ENCODE measurements around the gene CRTC3.
"Not testable (repeated sequence)": the region's sequence is repeated elsewhere in the genome, so short reads cannot be mapped to it uniquely, and the experiment has no call there.

CRTC3 gene

DNA sequence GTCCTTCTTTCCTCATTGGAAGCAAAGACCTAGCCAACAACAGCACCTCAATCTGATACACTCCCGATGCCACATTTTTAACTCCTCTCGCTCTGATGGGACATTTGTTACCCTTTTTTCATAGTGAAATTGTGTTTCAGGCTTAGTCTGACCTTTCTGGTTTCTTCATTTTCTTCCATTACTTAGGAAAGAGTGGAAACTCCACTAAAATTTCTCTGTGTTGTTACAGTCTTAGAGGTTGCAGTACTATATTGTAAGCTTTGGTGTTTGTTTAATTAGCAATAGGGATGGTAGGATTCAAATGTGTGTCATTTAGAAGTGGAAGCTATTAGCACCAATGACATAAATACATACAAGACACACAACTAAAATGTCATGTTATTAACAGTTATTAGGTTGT is 29.6 kb upstream of the CRTC3 start:
- TF ChIP-seq, protein P1, sequence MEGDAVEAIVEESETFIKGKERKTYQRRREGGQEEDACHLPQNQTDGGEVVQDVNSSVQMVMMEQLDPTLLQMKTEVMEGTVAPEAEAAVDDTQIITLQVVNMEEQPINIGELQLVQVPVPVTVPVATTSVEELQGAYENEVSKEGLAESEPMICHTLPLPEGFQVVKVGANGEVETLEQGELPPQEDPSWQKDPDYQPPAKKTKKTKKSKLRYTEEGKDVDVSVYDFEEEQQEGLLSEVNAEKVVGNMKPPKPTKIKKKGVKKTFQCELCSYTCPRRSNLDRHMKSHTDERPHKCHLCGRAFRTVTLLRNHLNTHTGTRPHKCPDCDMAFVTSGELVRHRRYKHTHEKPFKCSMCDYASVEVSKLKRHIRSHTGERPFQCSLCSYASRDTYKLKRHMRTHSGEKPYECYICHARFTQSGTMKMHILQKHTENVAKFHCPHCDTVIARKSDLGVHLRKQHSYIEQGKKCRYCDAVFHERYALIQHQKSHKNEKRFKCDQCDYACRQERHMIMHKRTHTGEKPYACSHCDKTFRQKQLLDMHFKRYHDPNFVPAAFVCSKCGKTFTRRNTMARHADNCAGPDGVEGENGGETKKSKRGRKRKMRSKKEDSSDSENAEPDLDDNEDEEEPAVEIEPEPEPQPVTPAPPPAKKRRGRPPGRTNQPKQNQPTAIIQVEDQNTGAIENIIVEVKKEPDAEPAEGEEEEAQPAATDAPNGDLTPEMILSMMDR (IDR thresholded peaks at IDR 0.05; ENCODE audit: low read depth, low read length, missing control alignments), result no peak
- H3K4me3 ChIP-seq (ENCODE audit: low read depth, low read length), result no peak overlapping the region

DNA sequence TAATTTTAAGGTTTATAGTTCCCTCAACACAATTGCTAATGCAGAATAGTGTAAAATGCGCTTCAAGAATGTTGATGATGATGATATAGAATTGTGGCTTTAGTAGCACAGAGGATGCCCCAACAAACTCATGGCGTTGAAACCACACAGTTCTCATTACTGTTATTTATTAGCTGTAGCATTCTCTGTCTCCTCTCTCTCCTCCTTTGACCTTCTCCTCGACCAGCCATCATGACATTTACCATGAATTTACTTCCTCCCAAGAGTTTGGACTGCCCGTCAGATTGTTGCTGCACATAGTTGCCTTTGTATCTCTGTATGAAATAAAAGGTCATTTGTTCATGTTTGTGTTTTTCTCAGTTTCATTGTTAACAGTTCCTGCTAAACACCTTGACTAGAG is 27.8 kb upstream of the CRTC3 start:
- H3K4me3 ChIP-seq (ENCODE audit: low read depth, low read length), result no peak overlapping the region
- DNase-seq (ENCODE audit: low read depth), result no peak
- TF ChIP-seq, protein P1 (IDR thresholded peaks at IDR 0.05; ENCODE audit: low read depth, low read length, missing control alignments), result no peak

More for the DNA sequence above, 29.6 kb upstream of the CRTC3 start:
- no peak for DNase-seq (ENCODE audit: low read depth)

DNA sequence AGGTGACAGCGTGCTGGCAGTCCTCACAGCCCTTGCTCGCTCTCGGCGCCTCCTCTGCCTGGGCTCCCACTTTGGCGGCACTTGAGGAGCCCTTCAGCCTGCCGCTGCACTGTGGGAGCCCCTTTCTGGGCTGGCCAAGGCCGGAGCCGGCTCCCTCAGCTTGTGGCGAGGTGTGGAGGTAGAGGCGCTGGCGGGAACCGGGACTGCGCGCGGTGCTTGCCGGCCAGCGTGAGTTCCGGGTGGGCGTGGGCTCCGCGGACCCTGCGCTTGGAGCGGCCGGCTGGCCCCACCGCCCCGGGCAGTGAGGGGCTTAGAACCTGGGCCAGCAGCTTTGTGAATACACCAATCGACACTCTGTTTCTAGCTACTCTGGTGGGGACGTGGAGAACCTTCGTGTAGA is 18.9 kb upstream of the CRTC3 start:
- DNase-seq (ENCODE audit: low read depth); H3K4me3 ChIP-seq (ENCODE audit: low read depth, low read length): not testable (repeated sequence)

DNA sequence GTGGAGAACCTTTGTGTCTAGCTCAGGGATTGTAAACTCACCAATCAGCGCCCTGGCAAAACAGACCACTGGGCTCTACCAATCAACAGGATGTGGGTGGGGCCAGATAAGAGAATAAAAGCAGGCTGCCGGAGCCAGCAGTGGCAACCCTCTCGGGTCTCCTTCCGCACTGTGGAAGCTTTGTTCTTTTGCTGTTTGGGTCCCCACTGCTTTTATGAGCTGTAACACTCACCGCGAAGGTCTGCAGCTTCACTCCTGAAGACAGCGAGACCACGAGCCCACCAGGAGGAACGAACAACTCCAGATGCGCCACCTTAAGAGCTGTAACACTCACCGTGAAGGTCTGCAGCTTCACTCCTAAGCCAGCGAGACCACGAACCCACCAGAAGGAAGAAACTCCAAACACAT is 18.5 kb upstream of the CRTC3 start:
- not testable (repeated sequence) for H3K4me3 ChIP-seq (ENCODE audit: low read depth, low read length); DNase-seq (ENCODE audit: low read depth)

DNA sequence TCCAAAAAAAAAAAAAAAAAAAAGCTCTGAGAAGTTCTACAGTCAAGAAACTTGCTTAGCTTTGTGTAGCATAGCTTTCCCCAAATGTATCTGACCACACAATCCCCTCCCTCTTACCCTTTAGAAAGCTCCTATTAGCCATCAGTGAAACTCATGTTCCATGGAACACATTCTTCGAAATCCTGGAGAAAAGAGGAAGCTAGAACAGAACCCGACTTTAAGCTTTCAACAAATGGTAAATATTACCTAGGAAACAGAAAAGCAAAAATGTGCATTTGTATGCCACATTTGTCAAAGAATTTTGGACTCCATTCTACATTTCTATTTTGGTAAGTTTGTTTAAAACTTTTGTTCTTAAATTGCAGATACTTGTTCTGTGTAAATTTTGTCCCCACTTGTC is 17.4 kb upstream of the CRTC3 start:
- TF ChIP-seq, protein P1 (IDR thresholded peaks at IDR 0.05; ENCODE audit: low read depth, low read length, missing control alignments), result no peak
- DNase-seq (ENCODE audit: low read depth), result no peak

DNA sequence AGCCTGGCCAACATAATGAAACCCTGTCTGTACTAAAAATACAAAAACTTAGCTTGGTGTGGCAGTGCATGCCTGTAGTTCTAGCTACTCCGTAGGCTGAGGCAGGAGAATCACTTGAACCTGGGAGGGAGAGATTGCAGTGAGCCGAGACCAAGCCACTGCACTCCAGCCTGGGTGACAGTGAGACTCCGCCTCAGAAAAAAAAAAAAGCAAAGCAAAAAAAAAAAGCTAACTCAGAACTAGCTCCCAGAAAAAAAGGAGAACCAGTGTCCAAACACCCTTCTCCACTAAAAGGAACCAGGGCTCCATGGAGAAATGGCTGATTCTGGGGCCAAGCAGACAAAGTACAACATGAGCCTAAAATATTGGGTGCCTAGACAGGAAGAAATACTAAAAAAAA is 16.7 kb upstream of the CRTC3 start:
- TF ChIP-seq, protein P1 (IDR thresholded peaks at IDR 0.05; ENCODE audit: low read depth, low read length, missing control alignments), result no peak
- no peak for DNase-seq (ENCODE audit: low read depth)
- no peak overlapping the region for H3K4me3 ChIP-seq (ENCODE audit: low read depth, low read length)

More for the DNA sequence above, 17.4 kb upstream of the CRTC3 start:
- no peak overlapping the region for H3K4me3 ChIP-seq (ENCODE audit: low read depth, low read length)

DNA sequence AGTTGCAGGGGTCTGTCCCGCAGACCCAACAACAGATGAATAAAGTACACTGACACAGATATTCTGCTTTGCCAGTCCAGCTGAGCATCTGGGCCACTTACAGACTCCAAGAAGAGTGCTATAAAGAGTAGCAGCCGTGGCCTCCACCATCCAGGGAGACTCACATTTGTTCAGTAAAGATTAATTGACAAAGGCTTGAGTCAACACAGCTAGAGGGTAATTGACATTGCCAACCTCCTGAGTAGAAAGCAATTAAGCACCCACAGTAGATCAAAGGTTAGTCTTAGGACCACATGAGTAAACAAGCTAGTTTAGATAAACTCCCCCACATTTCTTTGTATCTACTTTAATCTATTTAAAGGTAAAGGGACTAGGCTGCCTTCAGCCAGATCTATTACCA is 16.3 kb upstream of the CRTC3 start:
- no peak for DNase-seq (ENCODE audit: low read depth)
- TF ChIP-seq, protein P1 (IDR thresholded peaks at IDR 0.05; ENCODE audit: low read depth, low read length, missing control alignments), result no peak
- no peak overlapping the region for H3K4me3 ChIP-seq (ENCODE audit: low read depth, low read length)

DNA sequence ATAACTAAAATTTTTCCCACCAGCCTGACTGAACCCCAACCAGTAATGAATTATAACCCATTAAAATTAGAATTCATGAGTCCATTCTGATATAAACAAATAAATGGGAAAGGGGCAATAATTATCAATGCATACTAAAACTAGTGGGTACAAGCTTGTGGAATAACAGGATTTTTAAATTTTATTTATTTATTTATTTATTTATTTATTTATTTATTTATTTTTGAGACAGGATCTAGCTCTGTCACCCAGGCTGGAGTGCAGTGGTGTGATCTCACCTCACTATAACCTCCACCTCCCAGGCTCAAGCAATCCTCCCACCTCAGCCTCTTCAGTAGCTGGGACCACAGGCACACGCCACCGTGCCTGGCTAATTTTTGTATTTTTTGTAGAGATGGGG is 15.8 kb upstream of the CRTC3 start:
- DNase-seq (ENCODE audit: low read depth); H3K4me3 ChIP-seq (ENCODE audit: low read depth, low read length): not testable (repeated sequence)

DNA sequence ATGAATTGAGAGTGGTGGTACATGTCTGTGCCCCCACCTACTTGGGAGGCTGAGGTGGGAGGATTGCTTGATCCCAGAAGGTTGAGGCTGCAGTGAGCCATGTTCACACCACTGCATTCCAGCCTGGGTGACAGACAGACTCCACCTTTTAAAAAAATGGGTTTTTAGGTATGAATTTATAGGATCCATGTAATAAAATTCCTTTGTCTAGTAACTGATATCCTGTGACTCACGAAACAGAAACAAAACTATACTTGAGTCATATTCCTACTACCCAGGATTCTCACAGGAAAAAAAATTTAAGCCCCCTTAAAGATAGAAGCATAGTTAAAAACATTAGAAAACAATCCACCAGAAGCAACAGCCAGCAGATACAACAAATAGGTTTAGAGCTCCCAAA is 10.0 kb upstream of the CRTC3 start:
- no peak overlapping the region for H3K4me3 ChIP-seq (ENCODE audit: low read depth, low read length)
- no peak for DNase-seq (ENCODE audit: low read depth)

More for the DNA sequence above, 10.0 kb upstream of the CRTC3 start:
- TF ChIP-seq, protein P1 (IDR thresholded peaks at IDR 0.05; ENCODE audit: low read depth, low read length, missing control alignments), result no peak
